OCI-LY7 (cell line): Measurements from ENCODE around the gene SCARB1.

Experiments
- CTCF ChIP-seq: fragments of 200-600 bp; sonication (generic); conservative IDR thresholded peaks from 2 replicates; pipeline ENCODE4 v1.5.1; 2014; ENCODE audit warnings: mild to moderate bottlenecking, antibody characterized with exemption, low read length, moderate library complexity, mixed read lengths
- EZH2phosphoT487 ChIP-seq: fragments of 200-600 bp; sonication (generic); IDR thresholded peaks from 2 replicates; pipeline ENCODE4 v1.6.1; 2018; ENCODE audit warnings: low read depth, borderline replicate concordance, mild to moderate bottlenecking, mixed run types, antibody characterized with exemption, low read length, moderate library complexity, mixed read lengths

DNA sequence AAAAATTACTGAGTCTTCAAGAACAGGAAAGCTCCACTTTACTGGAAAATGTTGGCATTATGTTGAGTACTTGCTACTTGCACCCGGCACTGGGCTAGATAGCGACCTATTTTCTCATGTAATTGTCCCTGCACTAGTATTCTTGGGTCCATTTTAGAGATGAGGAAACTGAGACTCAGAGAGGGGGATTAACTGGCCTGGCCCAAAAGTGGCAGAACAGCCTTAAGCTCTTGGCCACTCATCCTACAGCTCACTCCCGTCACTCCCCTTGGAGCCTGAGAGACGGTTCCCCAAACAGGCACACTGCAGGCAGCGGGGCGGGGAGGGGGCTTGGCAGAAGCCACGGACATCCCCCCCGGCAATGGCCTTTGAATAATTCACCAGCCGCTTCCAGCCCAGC is 113.9 kb downstream of the SCARB1 start:
- TF ChIP-seq EZH2phosphoT487 (no peak), CTCF (no peak)
